ENCODE data around the gene SLX4. TPM values are rescaled to one million over a fixed set of nuclear protein-coding genes. Genes with fewer than 3 reads are reported as not detected.

SLX4 gene
- polyA plus RNA-seq, 3 donors, result 4.9 to 7.3 (median 5.7) TPM

DNA sequence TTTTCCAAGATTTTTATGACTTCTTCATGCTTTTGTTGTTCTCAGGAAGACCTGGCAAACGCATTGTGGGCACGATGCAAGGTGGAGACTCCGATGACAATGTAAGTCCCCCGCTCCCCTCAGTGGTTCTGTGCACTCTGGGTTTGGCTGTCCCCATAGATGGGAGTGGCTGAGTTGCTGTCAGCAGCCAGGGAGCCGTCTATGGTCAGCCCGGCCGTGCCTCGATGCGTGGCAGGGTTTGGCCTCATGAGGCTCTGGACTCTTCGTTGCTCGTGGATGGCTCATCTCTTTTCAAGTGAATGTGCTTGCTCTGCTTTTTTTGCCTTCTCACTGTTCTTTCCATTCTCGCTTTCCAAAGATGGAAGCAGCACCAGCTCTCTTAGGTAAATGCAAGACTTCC, 78.7 kb downstream of the SLX4 start:
- DNase-seq (ENCODE audit: extremely low read depth in 1 of 11, low read depth in 9 of 11, low spot score in 4 of 11), result no peak

Other genes starting within 250 kb of the SLX4 start
- gene ZSCAN32, start 210.6 kb downstream of the SLX4 start, polyA plus RNA-seq (ENCODE audit: insufficient read length in 3 of 3), result 10 to 100 TPM; 15.9 to 26.4 (median 17.2) TPM
- gene ZNF174, start 210.4 kb downstream of the SLX4 start, polyA plus RNA-seq (ENCODE audit: insufficient read length in 3 of 3), result 10 to 100 TPM; 13.5 to 15.5 (median 15.1) TPM
- gene ZNF597, start 168.1 kb downstream of the SLX4 start, polyA plus RNA-seq (ENCODE audit: insufficient read length in 3 of 3), result 1 to 10 TPM; 3.7 to 4.9 (median 3.7) TPM
- 10 to 100 TPM; 65.1 to 70.8 (median 68.9) TPM for gene NAA60, start 167.9 kb downstream of the SLX4 start, polyA plus RNA-seq (ENCODE audit: insufficient read length in 3 of 3)
- gene C16orf90, start 116.1 kb downstream of the SLX4 start, polyA plus RNA-seq (ENCODE audit: insufficient read length in 3 of 3), result under 1 TPM in 2 of 3 donors, not detected in 1; 0.22 to 0.33 TPM
- 10 to 100 TPM; 50.8 to 61.4 (median 59.9) TPM for gene CLUAP1, start 110.6 kb downstream of the SLX4 start, polyA plus RNA-seq (ENCODE audit: insufficient read length in 3 of 3)
- gene NLRC3, start 34.2 kb downstream of the SLX4 start, polyA plus RNA-seq (ENCODE audit: insufficient read length in 3 of 3), result 1 to 10 TPM; 1.6 to 2.1 (median 1.9) TPM
- gene DNASE1, start 43.1 kb upstream of the SLX4 start, polyA plus RNA-seq (ENCODE audit: insufficient read length in 3 of 3), result 10 to 100 TPM; 21.1 to 44.8 (median 31.0) TPM
- 100 to 1,000 TPM; 105 to 107 (median 107) TPM for gene TRAP1, start 105.9 kb upstream of the SLX4 start, polyA plus RNA-seq (ENCODE audit: insufficient read length in 3 of 3)